A549 (cell line): ENCODE measurements around the gene LIMCH1.
"Not testable (repeated sequence)": the region's sequence is repeated elsewhere in the genome, so short reads cannot be mapped to it uniquely, and the experiment has no call there.

Source experiments
- CEBPB ChIP-seq, 2 experiments: fragments of >200 bp in 1 of 2; sonication (Bioruptor Twin) in 1 of 2; formaldehyde crosslinking in 1 of 2; IDR thresholded peaks; 2 replicates each; pipeline ENCODE4 v1.6.1; 2012 to 2016
- CTCF ChIP-seq: fragments of >200 bp; sonication (Bioruptor Twin); formaldehyde crosslinking; IDR thresholded peaks from 3 replicates; pipeline ENCODE4 v1.5.1; 2016
- HDAC2 ChIP-seq: fragments of 200-600 bp; sonication (generic); IDR thresholded peaks from 2 replicates; pipeline ENCODE4 v1.6.1; 2016
- MAX ChIP-seq: IDR thresholded peaks from 2 replicates; pipeline ENCODE4 v1.6.1; 2012
- MAZ ChIP-seq: fragments of 150-350 bp; IDR thresholded peaks from 2 replicates; pipeline ENCODE4 v1.6.1; 2014; ENCODE audit warnings: antibody characterized with exemption, low read depth, low read length, borderline replicate concordance
- PBX3 ChIP-seq: IDR thresholded peaks from 2 replicates; pipeline ENCODE4 v1.6.1; 2012
- PHF8 ChIP-seq: fragments of 200-600 bp; sonication (generic); IDR thresholded peaks from 2 replicates; pipeline ENCODE4 v1.6.1; 2016; ENCODE audit warnings: low read depth, mild to moderate bottlenecking, antibody characterized with exemption, moderate library complexity, borderline replicate concordance
- POLR2A ChIP-seq: IDR thresholded peaks from 2 replicates; pipeline ENCODE4 v1.6.1; 2012; ENCODE audit warnings: mild to moderate bottlenecking, low read length
- RCOR1 ChIP-seq: fragments of 150-350 bp; IDR thresholded peaks from 2 replicates; pipeline ENCODE4 v1.6.1; 2014; ENCODE audit warnings: antibody characterized with exemption, low read length, low read depth
- TP53 ChIP-seq: fragments of 250-450 bp; sonication (Bioruptor Pico); IDR thresholded peaks from 2 replicates; pipeline ENCODE4 v1.5.0; 2021; ENCODE audit warnings: mild to moderate bottlenecking, moderate library complexity
- ZC3H11A ChIP-seq: fragments of 450-650 bp; IDR thresholded peaks from 2 replicates; pipeline ENCODE4 v1.6.1; 2014; ENCODE audit warnings: antibody characterized with exemption, mild to moderate bottlenecking
- ZFP36 ChIP-seq: fragments of 450-650 bp; IDR thresholded peaks from 2 replicates; pipeline ENCODE4 v1.6.1; 2014; ENCODE audit warnings: borderline replicate concordance; ENCODE audit not compliant: partially characterized antibody
- ZSCAN20 ChIP-seq: fragments of 250-450 bp; sonication (Bioruptor Pico); IDR thresholded peaks from 2 replicates; pipeline ENCODE4 v1.8.0; 2022; ENCODE audit warnings: mild to moderate bottlenecking, moderate library complexity

- TF ChIP-seq MAZ; ZC3H11A; CEBPB (IDR thresholded peaks at IDR 0.05); PBX3; RCOR1; CTCF; TP53 (CRISPR knock-in tag); ZSCAN20 (CRISPR knock-in tag); HDAC2; PHF8; ZFP36; MAX; POLR2A: not testable (repeated sequence)
Observed at GRCh38 chr4:41642746-41643145, 104.8 kb downstream of the LIMCH1 start.
